GM18951 (cell line): ENCODE results near the gene JADE2.

Experiments
- POLR2A ChIP-seq: IDR thresholded peaks from 4 replicates; pipeline ENCODE4 v1.6.1; 2011; ENCODE audit warnings: mild to moderate bottlenecking; ENCODE audit not compliant: insufficient read length, insufficient read depth; ENCODE audit errors: extremely low read depth
- in situ Hi-C: fragments of 300-500 bp; cut with MboI; formaldehyde crosslinking; loops from one replicate; pipeline ENCODE4 v1.12.0; 2022; ENCODE audit warnings: low sequenced_read_pairs, mixed read lengths, inconsistent platforms; ENCODE audit not compliant: unreplicated experiment

JADE2 gene

DNA sequence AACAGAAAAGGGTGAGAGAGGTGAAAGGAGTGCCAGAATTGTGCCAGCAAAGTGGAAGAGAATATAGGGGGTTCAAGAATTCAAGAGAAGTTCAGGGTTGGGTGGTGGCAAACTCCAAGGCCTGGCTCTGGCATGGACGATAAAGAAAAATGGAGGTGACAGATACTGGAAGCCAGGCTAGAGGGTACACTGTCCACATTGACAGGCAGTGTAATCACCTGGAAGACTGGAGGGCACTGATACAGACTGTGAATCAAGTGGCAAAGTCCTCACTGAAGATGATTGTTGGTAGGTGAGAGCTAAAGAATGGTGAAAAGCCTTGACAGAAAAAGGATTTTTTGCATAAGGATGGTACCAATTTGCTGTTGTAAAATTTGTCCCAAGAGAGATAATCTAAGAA is 100.1 kb downstream of the JADE2 start:
- in situ Hi-C loops = no loop called here
- no peak for TF ChIP-seq POLR2A

GRCh38 chr5:134626369-134627014 is 101.0 kb downstream of the JADE2 start:
- in situ Hi-C loops = no loop called here
- TF ChIP-seq POLR2A = no peak
